WTC11 (cell line): Measurements from ENCODE around the gene FAM200B. TPM values are rescaled to one million over a fixed set of nuclear protein-coding genes. Genes with fewer than 3 reads are reported as not detected.

Experiments
- ATAC-seq: fragments of 200-7000 bp; cut with Tn5 transposase; 2 replicates; pipeline ENCODE4 v1.10.0; 2021; ENCODE audit warnings: mild to moderate bottlenecking, moderate library complexity
- CTCF ChIA-PET: fragments of 300-600 bp; sonication (Branson Sonifier 250); formaldehyde crosslinking; loops from one replicate; lab custom pipeline; 2021; ENCODE audit warnings: antibody characterized with exemption; lab: Charles Lee
- POLR2A ChIA-PET: fragments of 350-600 bp; sonication (Branson Sonifier 250); formaldehyde crosslinking; loops from one replicate; lab custom pipeline; 2021; ENCODE audit warnings: antibody characterized with exemption; lab: Charles Lee
- DNase-seq: peaks from one replicate; pipeline ENCODE4 v3.0.0; 2021; ENCODE audit warnings: low spot score
- H3K27ac Mint-ChIP-seq: 2 replicates; pipeline ENCODE4 v1.8.0; 2021; ENCODE audit warnings: mixed read lengths
- H3K27me3 Mint-ChIP-seq: 2 replicates; pipeline ENCODE4 v1.8.0; 2021; ENCODE audit warnings: low read depth, mild to moderate bottlenecking, moderate library complexity, mixed read lengths
- H3K36me3 Mint-ChIP-seq: 2 replicates; pipeline ENCODE4 v1.8.0; 2021; ENCODE audit warnings: mixed read lengths
- H3K4me1 Mint-ChIP-seq: 2 replicates; pipeline ENCODE4 v1.8.0; 2022; ENCODE audit warnings: mixed read lengths
- H3K4me3 Mint-ChIP-seq: 2 replicates; pipeline ENCODE4 v1.8.0; 2021; ENCODE audit warnings: mild to moderate bottlenecking, moderate library complexity, mixed read lengths
- H3K9me3 Mint-ChIP-seq: 2 replicates; pipeline ENCODE4 v1.8.0; 2021; ENCODE audit warnings: mixed read lengths
- ARID4B ChIP-seq: sonication (generic); formaldehyde crosslinking; IDR thresholded peaks from 2 replicates; pipeline ENCODE4 v1.8.0; 2023; ENCODE audit warnings: missing genetic modification reagents, mild to moderate bottlenecking, borderline replicate concordance
- EMX1 ChIP-seq: fragments of 250-450 bp; sonication (Bioruptor Pico); IDR thresholded peaks from 2 replicates; pipeline ENCODE4 v1.8.0; 2021; ENCODE audit warnings: mild to moderate bottlenecking
- IRF1 ChIP-seq: sonication (generic); formaldehyde crosslinking; IDR thresholded peaks from 2 replicates; pipeline ENCODE4 v1.8.0; 2023; ENCODE audit warnings: missing genetic modification reagents
- IRF2 ChIP-seq: sonication (generic); formaldehyde crosslinking; IDR thresholded peaks from 2 replicates; pipeline ENCODE4 v1.8.0; 2022; ENCODE audit warnings: low read depth, missing genetic modification reagents, borderline replicate concordance
- ZNF416 ChIP-seq: fragments of 250-450 bp; sonication (Bioruptor Pico); IDR thresholded peaks from 2 replicates; pipeline ENCODE4 v1.9.0; 2021; ENCODE audit warnings: mild to moderate bottlenecking, inconsistent platforms
- ZNF423 ChIP-seq: fragments of 250-450 bp; sonication (Bioruptor Pico); IDR thresholded peaks from 2 replicates; pipeline ENCODE4 v2.1.2; 2022; ENCODE audit warnings: mild to moderate bottlenecking, moderate library complexity
- total RNA-seq: library from RNA; stranded (reverse); gene quantifications from 3 replicates; pipeline ENCODE4 v1.2.3, GENCODE V29; 2021
- TF ChIP-seq, protein P1 (sequence below): sonication (generic); formaldehyde crosslinking; IDR thresholded peaks from 2 replicates; pipeline ENCODE4 v1.8.1; 2022; ENCODE audit warnings: low read depth, missing genetic modification reagents, borderline replicate concordance
- TF ChIP-seq, protein P2 (sequence below): sonication (generic); formaldehyde crosslinking; IDR thresholded peaks from 2 replicates; pipeline ENCODE4 v1.8.0; 2022; ENCODE audit warnings: mild to moderate bottlenecking, missing genetic modification reagents
- TF ChIP-seq, protein P3 (sequence below): sonication (generic); formaldehyde crosslinking; IDR thresholded peaks from 2 replicates; pipeline ENCODE4 v1.8.1; 2023; ENCODE audit warnings: mild to moderate bottlenecking, moderate library complexity, missing genetic modification reagents
- TF ChIP-seq, protein P4 (sequence below): sonication (generic); formaldehyde crosslinking; IDR thresholded peaks from 2 replicates; pipeline ENCODE4 v1.8.1; 2023; ENCODE audit warnings: mild to moderate bottlenecking, missing genetic modification reagents, borderline replicate concordance

Gene FAM200B
- total RNA-seq, 1 experiment from 2014 or later, result 28.4 TPM

DNA sequence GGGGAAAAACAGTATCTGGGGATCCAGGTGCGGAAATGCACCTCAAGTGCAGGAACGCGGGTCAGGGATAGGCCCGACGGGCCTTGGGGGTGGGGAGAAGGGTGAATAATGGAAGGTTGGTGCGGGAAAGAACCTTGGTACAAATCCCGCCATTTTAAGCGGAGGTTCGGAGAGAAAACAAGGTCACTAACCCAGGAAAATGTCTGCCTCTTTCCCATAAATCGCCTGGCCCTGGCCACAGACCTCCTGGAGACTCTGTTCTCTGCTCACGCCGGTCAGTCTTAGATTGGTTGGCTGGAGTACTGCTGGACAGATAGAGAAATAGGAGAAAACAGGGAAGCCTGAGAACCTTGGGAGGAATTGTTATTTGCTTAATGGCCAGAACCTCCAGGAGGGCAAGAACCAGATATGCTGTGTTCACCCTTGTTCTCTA, 25.6 kb upstream of the FAM200B start:
- H3K27me3 Mint-ChIP-seq, result peaks cover 2% of the 10 kb centered on the region; the same call in 1 of the 2 replicates
- CTCF ChIA-PET, result no interaction called here
- H3K36me3 Mint-ChIP-seq, result no peaks in the 10 kb centered on the region; the same call in 1 of the 2 replicates
- H3K9me3 Mint-ChIP-seq, result no peaks in the 10 kb centered on the region
- no peak for TF ChIP-seq IRF2
- 0 out of 2 replicates have a peak, but pooled peaks have one; percentile 2 for TF ChIP-seq ARID4B (CRISPR knock-in tag)
- peak; percentile 38 for ATAC-seq
- DNase-seq, result no peak
- POLR2A ChIA-PET, result interaction anchor here (1.0 to 2.8 kb wide), 3 partner anchors 26 to 177 kb away, joined by 3 to 25 read pairs (median 3); partner anchors contain the start of gene FAM200B
- H3K4me1 Mint-ChIP-seq, result peaks cover 35% of the 10 kb centered on the region
- peak overlapping the region; percentile 84 for H3K4me3 Mint-ChIP-seq
- peak overlapping the region; percentile 99 for H3K27ac Mint-ChIP-seq

- Mint-ChIP-seq H3K9me3 (no peaks in the 10 kb centered on the region), H3K27me3 (peaks cover 2% of the 10 kb centered on the region; the same call in 1 of the 2 replicates), H3K4me1 (peaks cover 29% of the 10 kb centered on the region), H3K4me3 (no peak overlapping the region), H3K36me3 (no peaks in the 10 kb centered on the region; the same call in 1 of the 2 replicates), H3K27ac (peak overlapping the region; percentile 80; the same call in 1 of the 2 replicates)
- CTCF ChIA-PET, result interaction anchor here (1.2 kb wide), 1 partner anchor 9 kb away, joined by 3 read pairs; no protein-coding TSS in a partner anchor
- POLR2A ChIA-PET, result no interaction called here
- TF ChIP-seq, protein P1, sequence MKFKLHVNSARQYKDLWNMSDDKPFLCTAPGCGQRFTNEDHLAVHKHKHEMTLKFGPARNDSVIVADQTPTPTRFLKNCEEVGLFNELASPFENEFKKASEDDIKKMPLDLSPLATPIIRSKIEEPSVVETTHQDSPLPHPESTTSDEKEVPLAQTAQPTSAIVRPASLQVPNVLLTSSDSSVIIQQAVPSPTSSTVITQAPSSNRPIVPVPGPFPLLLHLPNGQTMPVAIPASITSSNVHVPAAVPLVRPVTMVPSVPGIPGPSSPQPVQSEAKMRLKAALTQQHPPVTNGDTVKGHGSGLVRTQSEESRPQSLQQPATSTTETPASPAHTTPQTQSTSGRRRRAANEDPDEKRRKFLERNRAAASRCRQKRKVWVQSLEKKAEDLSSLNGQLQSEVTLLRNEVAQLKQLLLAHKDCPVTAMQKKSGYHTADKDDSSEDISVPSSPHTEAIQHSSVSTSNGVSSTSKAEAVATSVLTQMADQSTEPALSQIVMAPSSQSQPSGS (CRISPR knock-in tag), result no peak
- TF ChIP-seq, protein P2, sequence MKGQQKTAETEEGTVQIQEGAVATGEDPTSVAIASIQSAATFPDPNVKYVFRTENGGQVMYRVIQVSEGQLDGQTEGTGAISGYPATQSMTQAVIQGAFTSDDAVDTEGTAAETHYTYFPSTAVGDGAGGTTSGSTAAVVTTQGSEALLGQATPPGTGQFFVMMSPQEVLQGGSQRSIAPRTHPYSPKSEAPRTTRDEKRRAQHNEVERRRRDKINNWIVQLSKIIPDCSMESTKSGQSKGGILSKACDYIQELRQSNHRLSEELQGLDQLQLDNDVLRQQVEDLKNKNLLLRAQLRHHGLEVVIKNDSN (CRISPR knock-in tag), result no peak
- TF ChIP-seq IRF1 (no peak), ZNF423 (CRISPR knock-in tag) (no peak), EMX1 (no peak), ZNF416 (CRISPR knock-in tag) (no peak)
- TF ChIP-seq, protein P3, sequence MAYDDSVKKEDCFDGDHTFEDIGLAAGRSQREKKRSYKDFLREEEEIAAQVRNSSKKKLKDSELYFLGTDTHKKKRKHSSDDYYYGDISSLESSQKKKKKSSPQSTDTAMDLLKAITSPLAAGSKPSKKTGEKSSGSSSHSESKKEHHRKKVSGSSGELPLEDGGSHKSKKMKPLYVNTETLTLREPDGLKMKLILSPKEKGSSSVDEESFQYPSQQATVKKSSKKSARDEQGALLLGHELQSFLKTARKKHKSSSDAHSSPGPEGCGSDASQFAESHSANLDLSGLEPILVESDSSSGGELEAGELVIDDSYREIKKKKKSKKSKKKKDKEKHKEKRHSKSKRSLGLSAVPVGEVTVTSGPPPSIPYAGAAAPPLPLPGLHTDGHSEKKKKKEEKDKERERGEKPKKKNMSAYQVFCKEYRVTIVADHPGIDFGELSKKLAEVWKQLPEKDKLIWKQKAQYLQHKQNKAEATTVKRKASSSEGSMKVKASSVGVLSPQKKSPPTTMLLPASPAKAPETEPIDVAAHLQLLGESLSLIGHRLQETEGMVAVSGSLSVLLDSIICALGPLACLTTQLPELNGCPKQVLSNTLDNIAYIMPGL (CRISPR knock-in tag), result no peak
- TF ChIP-seq, protein P4, sequence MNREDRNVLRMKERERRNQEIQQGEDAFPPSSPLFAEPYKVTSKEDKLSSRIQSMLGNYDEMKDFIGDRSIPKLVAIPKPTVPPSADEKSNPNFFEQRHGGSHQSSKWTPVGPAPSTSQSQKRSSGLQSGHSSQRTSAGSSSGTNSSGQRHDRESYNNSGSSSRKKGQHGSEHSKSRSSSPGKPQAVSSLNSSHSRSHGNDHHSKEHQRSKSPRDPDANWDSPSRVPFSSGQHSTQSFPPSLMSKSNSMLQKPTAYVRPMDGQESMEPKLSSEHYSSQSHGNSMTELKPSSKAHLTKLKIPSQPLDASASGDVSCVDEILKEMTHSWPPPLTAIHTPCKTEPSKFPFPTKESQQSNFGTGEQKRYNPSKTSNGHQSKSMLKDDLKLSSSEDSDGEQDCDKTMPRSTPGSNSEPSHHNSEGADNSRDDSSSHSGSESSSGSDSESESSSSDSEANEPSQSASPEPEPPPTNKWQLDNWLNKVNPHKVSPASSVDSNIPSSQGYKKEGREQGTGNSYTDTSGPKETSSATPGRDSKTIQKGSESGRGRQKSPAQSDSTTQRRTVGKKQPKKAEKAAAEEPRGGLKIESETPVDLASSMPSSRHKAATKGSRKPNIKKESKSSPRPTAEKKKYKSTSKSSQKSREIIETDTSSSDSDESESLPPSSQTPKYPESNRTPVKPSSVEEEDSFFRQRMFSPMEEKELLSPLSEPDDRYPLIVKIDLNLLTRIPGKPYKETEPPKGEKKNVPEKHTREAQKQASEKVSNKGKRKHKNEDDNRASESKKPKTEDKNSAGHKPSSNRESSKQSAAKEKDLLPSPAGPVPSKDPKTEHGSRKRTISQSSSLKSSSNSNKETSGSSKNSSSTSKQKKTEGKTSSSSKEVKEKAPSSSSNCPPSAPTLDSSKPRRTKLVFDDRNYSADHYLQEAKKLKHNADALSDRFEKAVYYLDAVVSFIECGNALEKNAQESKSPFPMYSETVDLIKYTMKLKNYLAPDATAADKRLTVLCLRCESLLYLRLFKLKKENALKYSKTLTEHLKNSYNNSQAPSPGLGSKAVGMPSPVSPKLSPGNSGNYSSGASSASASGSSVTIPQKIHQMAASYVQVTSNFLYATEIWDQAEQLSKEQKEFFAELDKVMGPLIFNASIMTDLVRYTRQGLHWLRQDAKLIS, result no peak
- DNase-seq (no peak), ATAC-seq (no peak)
These were observed 24.3 kb upstream of the FAM200B start for GRCh38 chr4:15657366-15657765.
